Adrenal gland (tissue), 12 donors: Measurements from ENCODE around the gene PCED1A. TPM values are rescaled to one million over a fixed set of nuclear protein-coding genes. Genes with fewer than 3 reads are reported as not detected.

Experiments
- DNase-seq, 7 donors: peaks; one replicate each; pipeline ENCODE4 v3.0.0-alpha.2; 2019 to 2020
- H3K27ac ChIP-seq, 5 donors: fragments of 200-600 bp; sonication (generic) in 4 of 5; 1 replicate in 3 of 5; 2 replicates in 2 of 5; pipeline versions ENCODE4 v1.5.1 to v1.8.0; 2016 to 2020; ENCODE audit warnings: mild to moderate bottlenecking in 1 of 5
- H3K27me3 ChIP-seq: fragments of 200-600 bp; 2 replicates; pipeline ENCODE4 v1.8.0; 2021
- H3K36me3 ChIP-seq, 2 donors: fragments of 200-600 bp; replicated peaks in 1 of 2; 1 replicate in 1 of 2; 2 replicates in 1 of 2; pipeline versions ENCODE4 v1.5.1 to v1.8.0; 2018 to 2022
- H3K4me1 ChIP-seq, 2 donors: fragments of 200-600 bp; replicated peaks in 1 of 2; 1 replicate in 1 of 2; 2 replicates in 1 of 2; pipeline versions ENCODE4 v1.5.1 to v1.8.0; 2018 to 2021
- H3K4me3 ChIP-seq, 4 donors: fragments of 200-600 bp; sonication (generic) in 3 of 4; one replicate each; pipeline ENCODE4 v1.5.1; 2016 to 2018
- H3K9me3 ChIP-seq, 3 donors: fragments of 200-600 bp; sonication (generic) in 1 of 3; replicated peaks in 1 of 3; 1 replicate in 2 of 3; 2 replicates in 1 of 3; pipeline versions ENCODE4 v1.5.1 to v1.8.0; 2016 to 2021
- POLR2A ChIP-seq, 2 donors: fragments of 450-650 bp; IDR thresholded peaks; one replicate each; pipeline ENCODE4 v1.6.1; 2017; ENCODE audit warnings: antibody characterized with exemption in 2 of 2, mild to moderate bottlenecking in 2 of 2, moderate library complexity in 1 of 2
- WGBS, 4 donors: extraction: QIAGEN DNeasy Blood & Tissue Kit in 2 of 4; methylation state at CpG; one replicate each; pipeline versions ENCODE4 v1.1.5 to v1.1.7; 2013 to 2017; 5-methylcytosine and 5-hydroxymethylcytosine counted together
- intact Hi-C, 2 donors: fragments of 100-400 bp; cut with DNase I; formaldehyde crosslinking; loops; one replicate each; pipeline versions ENCODE4 v1.14.1 to v1.15.0; 2022 to 2023
- polyA plus RNA-seq, 3 donors: library from polyadenylated mRNA; stranded (reverse); fragments of 200-250 nt in 2 of 3; fragments of 350-450 nt in 1 of 3; fragmentation: Illumina TruSeq in 1 of 3; extraction: RNeasy Lipid Tissue Mini Kit (QIAGEN cat#74804) in 1 of 3; gene quantifications; one replicate each; pipeline ENCODE4 v1.2.3, GENCODE V29; 2013 to 2014
- total RNA-seq, 9 donors: library from RNA; depleted of rRNA in 4 of 9; stranded (reverse); fragments of >200 nt in 4 of 9; fragments of 120-200 nt in 1 of 9; fragmentation: NEBNext Ultra II Directional in 1 of 9; extraction: Animal tissue kit (Norgen Biotek cat#: 25700) in 1 of 9; gene quantifications; one replicate each; pipeline versions ENCODE4 v1.1.0 to v1.2.4, GENCODE V29; 2013 to 2023
- TF ChIP-seq, protein P1 (sequence below), 6 experiments: fragments of 450-650 bp in 4 of 6; fragments of 200-600 bp in 2 of 6; sonication (generic) in 1 of 6; IDR thresholded peaks; 1 replicate in 5 of 6; 2 replicates in 1 of 6; pipeline versions ENCODE4 v1.5.1 to v1.8.0; 2016 to 2021; ENCODE audit warnings: antibody characterized with exemption in 6 of 6, mild to moderate bottlenecking in 2 of 6, moderate library complexity in 1 of 6
- donor health status: healthy with polysubstance abuse.
- donor health status: Bipolar disorder and iron deficiency.
- donor health status: DM: yes; HTN: yes; CAD: no.
- donor health status: DM: no; HTN: no; CAD: no.
- donor health status: DM: no; HTN: no; CAD: no.
- donor health status: DM: yes; HTN: yes; CAD: no.

PCED1A gene
- total and polyA plus RNA-seq, 12 donors = 9.6 to 244 (median 46.3) TPM

DNA sequence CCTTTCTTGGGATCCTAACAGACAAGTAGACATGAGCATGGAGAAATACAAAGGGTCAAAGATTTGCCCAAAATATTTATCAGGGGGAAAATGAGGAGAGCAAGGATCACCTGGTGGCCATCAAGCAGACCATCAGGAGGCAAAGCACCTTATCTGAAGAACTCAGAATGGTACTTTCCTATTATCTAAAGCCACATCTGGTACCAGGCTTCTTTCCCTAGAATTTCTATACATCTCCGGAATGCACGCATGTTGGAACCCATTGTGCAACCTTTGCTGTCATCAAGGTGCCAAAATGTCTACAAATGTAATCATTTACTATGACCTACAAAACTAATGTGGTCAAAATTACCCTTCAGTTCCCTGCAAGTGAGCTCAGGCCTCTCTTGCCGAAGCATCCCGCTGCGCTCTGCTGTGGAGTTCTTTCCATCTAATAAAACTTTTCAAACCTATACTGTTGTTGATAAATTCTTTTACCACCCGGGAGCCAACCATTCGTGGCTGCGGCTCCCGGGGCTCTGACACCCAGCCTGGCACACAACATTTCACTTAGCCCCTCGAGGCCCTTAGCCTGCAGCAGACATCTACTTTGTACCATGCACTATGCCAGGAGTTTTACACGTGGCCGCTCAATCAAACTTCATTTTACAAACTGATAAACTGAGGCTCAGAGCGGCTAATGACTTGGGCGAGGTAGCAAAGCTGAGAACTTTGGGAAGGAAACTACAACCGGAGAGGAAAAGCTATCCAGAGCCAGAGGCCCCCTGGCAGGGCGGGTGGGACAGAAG lies 36.2 kb downstream of the PCED1A start:
- Histone ChIP-seq H3K36me3 (no peaks in the 10 kb centered on the region), H3K4me3 (no peak overlapping the region), H3K9me3 (no peaks in the 10 kb centered on the region), H3K4me1 (peaks cover 0 to 5% of the 10 kb centered on the region in 2 donors), H3K27ac (no peak overlapping the region), H3K27me3 (peaks cover 41% of the 10 kb centered on the region)
- 48 to 59% (median 53%) methylated on average over 16 of the region's 16 CpGs for WGBS, 4 donors
- TF ChIP-seq, protein P1, sequence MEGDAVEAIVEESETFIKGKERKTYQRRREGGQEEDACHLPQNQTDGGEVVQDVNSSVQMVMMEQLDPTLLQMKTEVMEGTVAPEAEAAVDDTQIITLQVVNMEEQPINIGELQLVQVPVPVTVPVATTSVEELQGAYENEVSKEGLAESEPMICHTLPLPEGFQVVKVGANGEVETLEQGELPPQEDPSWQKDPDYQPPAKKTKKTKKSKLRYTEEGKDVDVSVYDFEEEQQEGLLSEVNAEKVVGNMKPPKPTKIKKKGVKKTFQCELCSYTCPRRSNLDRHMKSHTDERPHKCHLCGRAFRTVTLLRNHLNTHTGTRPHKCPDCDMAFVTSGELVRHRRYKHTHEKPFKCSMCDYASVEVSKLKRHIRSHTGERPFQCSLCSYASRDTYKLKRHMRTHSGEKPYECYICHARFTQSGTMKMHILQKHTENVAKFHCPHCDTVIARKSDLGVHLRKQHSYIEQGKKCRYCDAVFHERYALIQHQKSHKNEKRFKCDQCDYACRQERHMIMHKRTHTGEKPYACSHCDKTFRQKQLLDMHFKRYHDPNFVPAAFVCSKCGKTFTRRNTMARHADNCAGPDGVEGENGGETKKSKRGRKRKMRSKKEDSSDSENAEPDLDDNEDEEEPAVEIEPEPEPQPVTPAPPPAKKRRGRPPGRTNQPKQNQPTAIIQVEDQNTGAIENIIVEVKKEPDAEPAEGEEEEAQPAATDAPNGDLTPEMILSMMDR (IDR thresholded peaks at IDR 0.05) = no peak
- no peak for TF ChIP-seq POLR2A (IDR thresholded peaks at IDR 0.05)
- no peak for DNase-seq
- intact Hi-C loops = no loop called here

DNA sequence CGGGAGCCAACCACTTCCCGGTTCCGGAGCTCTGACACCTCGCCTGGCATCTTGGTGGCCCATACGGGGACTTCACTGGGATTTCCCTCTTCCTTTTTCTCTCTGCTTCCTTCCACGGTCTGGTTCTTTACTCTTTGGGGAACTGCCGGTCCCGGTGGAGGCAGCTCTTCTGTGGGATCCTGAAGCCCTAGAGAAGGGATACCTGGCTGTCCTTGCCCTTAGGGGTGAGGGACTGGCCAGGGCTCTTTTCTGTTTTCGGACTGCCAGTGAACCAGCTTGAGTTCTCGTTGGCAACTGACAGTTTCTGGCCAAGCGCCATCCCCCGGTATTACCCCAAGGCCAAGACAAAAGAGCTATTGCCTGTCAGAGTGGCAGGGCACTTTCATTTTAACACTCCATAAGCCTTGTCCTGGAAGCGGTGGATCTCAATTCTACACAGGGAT lies 39.1 kb downstream of the PCED1A start:
- no peak for TF ChIP-seq POLR2A (IDR thresholded peaks at IDR 0.05)
- TF ChIP-seq, protein P1 (IDR thresholded peaks at IDR 0.05) = no peak
- H3K36me3 ChIP-seq = no peaks in the 10 kb centered on the region
- H3K27ac ChIP-seq = no peak overlapping the region
- WGBS, 4 donors = 5 to 17% (median 14%) methylated on average over 13 of the region's 13 CpGs
- no peaks in the 10 kb centered on the region for H3K9me3 ChIP-seq
- peaks cover 0 to 5% of the 10 kb centered on the region in 2 donors for H3K4me1 ChIP-seq
- no peak for DNase-seq
- H3K27me3 ChIP-seq = peaks cover 46% of the 10 kb centered on the region
- H3K4me3 ChIP-seq = no peak overlapping the region
- intact Hi-C loops = no loop called here

DNA sequence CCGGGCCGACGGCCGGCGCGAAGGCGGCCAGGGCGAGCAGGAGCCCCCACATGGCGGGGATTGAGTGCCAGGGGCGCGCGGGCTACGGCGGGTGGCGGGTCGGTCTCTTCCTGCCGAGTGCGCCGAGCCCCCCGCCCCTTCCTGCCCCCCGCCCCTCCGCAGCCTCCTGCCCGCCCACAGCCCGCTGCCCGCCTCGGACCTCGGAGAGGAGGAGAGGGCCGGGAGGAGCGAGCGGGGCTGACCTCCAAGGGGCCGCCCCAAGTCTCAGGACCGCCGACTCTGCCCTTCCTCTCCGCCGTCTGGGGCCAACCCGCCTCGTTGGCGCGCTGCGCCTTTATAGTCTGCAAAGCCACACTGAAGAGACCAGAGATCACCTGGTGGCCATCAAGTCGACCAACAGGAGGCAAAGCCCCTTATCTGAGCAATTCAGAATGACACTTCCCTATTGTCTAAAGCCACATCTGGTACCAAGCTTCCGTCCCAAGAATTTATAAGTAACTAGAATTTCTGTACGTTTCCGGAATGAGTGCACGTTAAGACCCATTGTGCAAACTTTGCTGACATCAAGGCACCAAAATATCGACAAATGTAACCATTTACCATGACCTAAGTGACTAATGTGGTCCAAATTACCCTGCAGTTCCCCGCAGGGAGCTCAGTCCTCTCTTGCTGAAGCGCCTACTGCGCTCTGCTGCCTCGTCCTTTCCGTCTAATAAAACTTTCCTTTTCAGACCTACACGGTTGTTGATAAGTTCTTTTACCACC lies 39.8 kb downstream of the PCED1A start, which contains the start of gene CPXM1:
Gene CPXM1, minus strand, starts transcription at position 107 of the 765 bp plus-strand sequence. Its CDS starts 55 bp downstream, at position 52.
- H3K4me3 ChIP-seq = peak within 1 kb of the TSS in 1 of 4 donors; percentile 42
- peaks cover 0 to 5% of the 10 kb centered on the region in 2 donors for H3K4me1 ChIP-seq
- peaks cover 43% of the 10 kb centered on the region for H3K27me3 ChIP-seq
- no peaks in the 10 kb centered on the region for H3K36me3 ChIP-seq
- no peaks in the 10 kb centered on the region for H3K9me3 ChIP-seq
- H3K27ac ChIP-seq = no peak within 1 kb of the TSS
- DNase-seq = no peak
- TF ChIP-seq, protein P1 (IDR thresholded peaks at IDR 0.05) = no peak
- TF ChIP-seq POLR2A (IDR thresholded peaks at IDR 0.05) = no peak
- WGBS, 4 donors = 3 to 8% (median 6%) methylated on average over 10 to 51 of the region's 52 CpGs
- intact Hi-C loops = no loop called here
